ENCODE results near the gene LRRC15. TPM values are rescaled to one million over a fixed set of nuclear protein-coding genes. Genes with fewer than 3 reads are reported as not detected.

Gene LRRC15
- total and polyA plus RNA-seq, 7 donors: under 0.01 to 0.23 (median under 0.01) TPM; not detected in 2

- WGBS, 2 donors: 83 to 90% methylated on average over 10 of the region's 10 CpGs
- TF ChIP-seq POLR2A (IDR thresholded peaks at IDR 0.05): no peak
- no peak for TF ChIP-seq POLR2AphosphoS5 (IDR thresholded peaks at IDR 0.05)
- TF ChIP-seq, protein P1, sequence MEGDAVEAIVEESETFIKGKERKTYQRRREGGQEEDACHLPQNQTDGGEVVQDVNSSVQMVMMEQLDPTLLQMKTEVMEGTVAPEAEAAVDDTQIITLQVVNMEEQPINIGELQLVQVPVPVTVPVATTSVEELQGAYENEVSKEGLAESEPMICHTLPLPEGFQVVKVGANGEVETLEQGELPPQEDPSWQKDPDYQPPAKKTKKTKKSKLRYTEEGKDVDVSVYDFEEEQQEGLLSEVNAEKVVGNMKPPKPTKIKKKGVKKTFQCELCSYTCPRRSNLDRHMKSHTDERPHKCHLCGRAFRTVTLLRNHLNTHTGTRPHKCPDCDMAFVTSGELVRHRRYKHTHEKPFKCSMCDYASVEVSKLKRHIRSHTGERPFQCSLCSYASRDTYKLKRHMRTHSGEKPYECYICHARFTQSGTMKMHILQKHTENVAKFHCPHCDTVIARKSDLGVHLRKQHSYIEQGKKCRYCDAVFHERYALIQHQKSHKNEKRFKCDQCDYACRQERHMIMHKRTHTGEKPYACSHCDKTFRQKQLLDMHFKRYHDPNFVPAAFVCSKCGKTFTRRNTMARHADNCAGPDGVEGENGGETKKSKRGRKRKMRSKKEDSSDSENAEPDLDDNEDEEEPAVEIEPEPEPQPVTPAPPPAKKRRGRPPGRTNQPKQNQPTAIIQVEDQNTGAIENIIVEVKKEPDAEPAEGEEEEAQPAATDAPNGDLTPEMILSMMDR (IDR thresholded peaks at IDR 0.05): no peak
- TF ChIP-seq EP300 (IDR thresholded peaks at IDR 0.05): no peak
- Histone ChIP-seq H3K4me3 (no peak overlapping the region), H3K36me3 (no peaks in the 10 kb centered on the region), H3K27me3 (peaks cover 0 to 17% (median 0%) of the 10 kb centered on the region in 3 donors), H3K4me1 (peaks cover 0 to 2% (median under 1%) of the 10 kb centered on the region in 4 donors), H3K9me3 (no peaks in the 10 kb centered on the region), H3K27ac (no peak overlapping the region)
- intact Hi-C loops (cut with DNase I): no loop called here
- DNase-seq: no peak
Observed at GRCh38 chr3:194376241-194376560, 6.7 kb upstream of the LRRC15 start.

DNA sequence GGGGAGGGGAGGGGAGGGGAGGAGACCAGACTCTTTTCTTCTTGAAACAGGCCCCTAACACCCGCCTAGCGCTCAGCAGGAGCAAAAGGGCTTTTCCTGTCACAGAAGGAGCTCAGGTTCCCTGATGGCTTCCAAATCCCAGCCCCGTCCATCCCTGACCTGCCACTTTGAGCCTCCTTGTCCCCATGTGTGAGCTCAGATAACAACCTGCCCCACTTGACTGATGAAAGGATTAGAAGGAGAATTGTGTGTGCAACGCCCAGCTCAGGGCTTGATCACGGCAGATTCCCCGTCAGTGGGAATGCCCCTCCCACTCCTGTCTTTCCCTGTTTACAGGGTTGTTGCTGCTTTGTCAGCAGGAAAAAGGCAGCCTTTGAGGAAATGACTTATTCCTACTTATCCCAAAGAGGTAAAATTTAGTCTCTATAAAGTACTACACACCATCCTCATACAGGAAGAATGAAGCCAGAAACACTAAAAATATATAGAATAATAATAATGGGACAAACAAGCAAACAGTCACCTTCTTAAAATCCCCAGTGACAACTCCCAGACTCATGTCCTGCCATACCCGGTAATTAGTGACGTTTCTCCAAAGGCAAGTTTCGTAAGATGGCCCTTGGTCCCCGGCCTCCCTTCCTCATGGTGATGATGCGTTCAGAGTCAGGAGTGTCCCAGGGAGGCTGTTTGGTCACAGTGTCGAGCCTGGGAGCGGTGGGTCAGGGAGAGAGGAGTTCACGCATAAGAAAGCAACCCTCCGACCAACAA, 6.1 kb upstream of the LRRC15 start:
- Histone ChIP-seq H3K36me3 (no peaks in the 10 kb centered on the region), H3K4me1 (no peaks in the 10 kb centered on the region), H3K27me3 (peaks cover 0 to 17% (median 0%) of the 10 kb centered on the region in 3 donors), H3K27ac (no peak overlapping the region), H3K9me3 (no peaks in the 10 kb centered on the region), H3K4me3 (no peak overlapping the region)
- intact Hi-C loops (cut with DNase I): no loop called here
- WGBS, 2 donors: 49 to 70% methylated on average over 15 of the region's 15 CpGs
- DNase-seq: no peak
- TF ChIP-seq POLR2A (IDR thresholded peaks at IDR 0.05) (no peak), EP300 (IDR thresholded peaks at IDR 0.05) (no peak), POLR2AphosphoS5 (IDR thresholded peaks at IDR 0.05) (no peak)
- TF ChIP-seq, protein P1 (IDR thresholded peaks at IDR 0.05): no peak

DNA sequence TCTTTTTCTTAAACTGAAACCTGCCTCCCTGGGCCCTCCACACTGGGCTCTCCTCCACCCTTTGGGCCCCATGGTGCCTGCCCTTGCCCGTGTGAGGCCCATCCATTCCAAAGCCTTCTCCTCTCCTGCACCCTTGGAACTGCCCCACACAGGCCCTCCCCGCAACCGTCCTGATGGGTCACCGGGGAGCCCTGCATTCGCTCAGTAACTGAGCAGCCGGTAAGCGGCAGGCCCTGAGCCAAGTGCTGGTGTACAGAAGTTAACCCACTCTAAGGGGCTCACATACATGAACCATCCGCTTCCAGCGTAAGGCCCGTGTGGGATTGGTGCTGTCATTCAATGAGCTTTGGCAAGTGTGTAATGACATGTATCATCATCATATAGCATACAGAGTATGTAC, 5.4 kb upstream of the LRRC15 start:
- intact Hi-C loops (cut with DNase I): no loop called here
- Histone ChIP-seq H3K4me3 (no peak overlapping the region), H3K4me1 (no peaks in the 10 kb centered on the region), H3K9me3 (no peaks in the 10 kb centered on the region), H3K36me3 (no peaks in the 10 kb centered on the region), H3K27ac (no peak overlapping the region), H3K27me3 (peaks cover 0 to 17% (median 0%) of the 10 kb centered on the region in 3 donors)
- WGBS, 2 donors: 86 to 90% methylated on average over 10 of the region's 10 CpGs
- TF ChIP-seq EP300 (IDR thresholded peaks at IDR 0.05) (no peak), POLR2AphosphoS5 (IDR thresholded peaks at IDR 0.05) (no peak), POLR2A (IDR thresholded peaks at IDR 0.05) (no peak)
- TF ChIP-seq, protein P1 (IDR thresholded peaks at IDR 0.05): no peak
- no peak for DNase-seq

- 79% methylated on average over 8 of the region's 8 CpGs for WGBS, 2 donors
- no peak for TF ChIP-seq POLR2A (IDR thresholded peaks at IDR 0.05)
- Histone ChIP-seq H3K4me3 (no peak overlapping the region), H3K9me3 (no peaks in the 10 kb centered on the region), H3K27ac (no peak overlapping the region), H3K36me3 (no peaks in the 10 kb centered on the region), H3K27me3 (peaks cover 0 to 24% (median 0%) of the 10 kb centered on the region in 3 donors), H3K4me1 (peaks cover 0 to 6% (median 0%) of the 10 kb centered on the region in 4 donors)
- DNase-seq: no peak
- intact Hi-C loops (cut with DNase I): no loop called here
Observed at GRCh38 chr3:194373899-194374298, 4.4 kb upstream of the LRRC15 start.

GRCh38 chr3:194373028-194373427, 3.5 kb upstream of the LRRC15 start:
- peaks cover 0 to 28% (median 0%) of the 10 kb centered on the region in 3 donors for H3K27me3 ChIP-seq
- no peak overlapping the region for H3K27ac ChIP-seq
- H3K4me3 ChIP-seq: no peak overlapping the region
- intact Hi-C loops (cut with DNase I): no loop called here
- H3K36me3 ChIP-seq: no peaks in the 10 kb centered on the region
- no peak for DNase-seq
- peaks cover 0 to 6% (median 0%) of the 10 kb centered on the region in 4 donors for H3K4me1 ChIP-seq
- H3K9me3 ChIP-seq: no peaks in the 10 kb centered on the region
- 93 to 95% methylated on average over 14 of the region's 14 CpGs for WGBS, 2 donors
- TF ChIP-seq POLR2AphosphoS5 (IDR thresholded peaks at IDR 0.05) (no peak), POLR2A (IDR thresholded peaks at IDR 0.05) (no peak), EP300 (IDR thresholded peaks at IDR 0.05) (no peak)
- TF ChIP-seq, protein P1 (IDR thresholded peaks at IDR 0.05): no peak
